Urothelium cell line (cell line): ENCODE data around the gene SLC25A39.

Experiments
- DNase-seq: peaks from one replicate; pipeline ENCODE4 v3.0.0; 2011; ENCODE audit warnings: low spot score, mixed read lengths
- FAIRE-seq: peaks from 2 replicates; lab custom pipeline; 2011; peaks lifted over from hg19 to GRCh38; lab: Jason Lieb, UNC

Gene SLC25A39

GRCh38 chr17:44314869-44315661, 9.6 kb downstream of the SLC25A39 start:
- DNase-seq (peak; percentile 80), FAIRE-seq (peak; percentile 90)

DNA sequence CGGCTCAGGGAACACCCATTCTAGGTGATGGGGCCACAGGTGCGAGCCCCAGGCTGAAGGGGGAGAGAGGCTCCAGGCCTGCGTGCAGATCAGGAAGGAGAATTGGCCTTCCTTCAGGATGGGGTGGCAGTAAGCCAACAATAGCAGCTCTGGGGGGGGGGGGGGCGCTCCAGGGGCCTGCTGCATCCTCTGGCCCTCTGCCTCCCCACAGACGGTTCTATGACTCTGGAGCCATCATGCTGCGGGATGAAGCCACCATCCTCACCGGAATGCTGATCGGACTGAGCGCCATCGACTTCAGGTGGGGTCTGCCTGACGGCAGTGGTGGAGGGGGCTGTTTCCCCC, 10.1 kb downstream of the SLC25A39 start:
- FAIRE-seq (no peak), DNase-seq (no peak)

DNA sequence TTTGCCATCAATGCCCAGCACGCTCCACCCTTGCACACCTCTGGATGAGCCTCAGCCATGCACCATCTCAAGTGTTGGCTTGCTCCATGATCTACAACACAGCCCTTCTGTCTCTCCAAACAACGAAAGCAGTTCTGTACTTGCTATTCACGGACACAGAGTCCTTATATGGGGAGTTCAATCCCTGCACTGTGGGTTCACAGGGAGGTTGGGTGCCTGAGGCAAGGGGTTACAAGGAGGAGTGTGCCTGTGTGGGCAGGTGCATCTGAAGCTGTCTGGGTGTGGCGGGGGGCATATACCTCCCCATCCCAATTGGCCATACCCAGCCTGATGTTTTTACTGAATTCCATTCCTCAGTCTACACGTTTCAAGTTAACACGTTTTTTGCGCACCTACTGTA, 10.6 kb downstream of the SLC25A39 start:
- DNase-seq = no peak

GRCh38 chr17:44312396-44313104, 12.1 kb downstream of the SLC25A39 start:
- FAIRE-seq (no peak), DNase-seq (no peak)

More for the DNA sequence above, 10.6 kb downstream of the SLC25A39 start:
- FAIRE-seq = peak; percentile 27

DNA sequence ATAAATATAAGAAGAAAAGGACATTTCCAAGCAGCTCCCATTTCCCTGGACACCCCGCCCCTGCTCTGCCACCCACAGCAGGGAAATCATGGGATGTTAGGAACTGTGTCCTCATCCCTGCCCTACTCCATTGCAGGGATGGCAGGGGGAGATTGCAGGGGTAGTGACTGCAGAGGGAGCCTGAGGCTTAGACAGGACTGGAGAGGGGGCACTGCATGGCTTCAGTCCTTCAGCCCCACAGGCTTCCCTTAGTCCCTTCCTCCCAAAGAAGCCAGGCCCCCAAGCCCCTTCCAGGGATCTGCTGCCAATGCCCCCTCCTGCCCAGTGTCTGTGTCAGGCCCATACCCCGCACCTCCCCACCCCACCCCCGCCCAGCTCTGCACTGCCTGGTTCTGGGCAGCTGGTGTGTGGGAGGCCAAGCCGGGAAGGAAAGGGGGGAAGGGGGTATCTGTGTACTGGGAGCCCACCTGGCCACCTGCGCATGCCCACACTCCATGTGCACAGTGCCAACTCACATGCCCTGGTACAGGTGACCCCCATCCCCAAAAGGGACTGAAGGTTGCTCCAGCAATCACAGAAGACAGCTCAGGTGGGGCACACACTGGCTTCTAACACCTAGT, 13.0 kb downstream of the SLC25A39 start:
- FAIRE-seq (no peak), DNase-seq (no peak)

DNA sequence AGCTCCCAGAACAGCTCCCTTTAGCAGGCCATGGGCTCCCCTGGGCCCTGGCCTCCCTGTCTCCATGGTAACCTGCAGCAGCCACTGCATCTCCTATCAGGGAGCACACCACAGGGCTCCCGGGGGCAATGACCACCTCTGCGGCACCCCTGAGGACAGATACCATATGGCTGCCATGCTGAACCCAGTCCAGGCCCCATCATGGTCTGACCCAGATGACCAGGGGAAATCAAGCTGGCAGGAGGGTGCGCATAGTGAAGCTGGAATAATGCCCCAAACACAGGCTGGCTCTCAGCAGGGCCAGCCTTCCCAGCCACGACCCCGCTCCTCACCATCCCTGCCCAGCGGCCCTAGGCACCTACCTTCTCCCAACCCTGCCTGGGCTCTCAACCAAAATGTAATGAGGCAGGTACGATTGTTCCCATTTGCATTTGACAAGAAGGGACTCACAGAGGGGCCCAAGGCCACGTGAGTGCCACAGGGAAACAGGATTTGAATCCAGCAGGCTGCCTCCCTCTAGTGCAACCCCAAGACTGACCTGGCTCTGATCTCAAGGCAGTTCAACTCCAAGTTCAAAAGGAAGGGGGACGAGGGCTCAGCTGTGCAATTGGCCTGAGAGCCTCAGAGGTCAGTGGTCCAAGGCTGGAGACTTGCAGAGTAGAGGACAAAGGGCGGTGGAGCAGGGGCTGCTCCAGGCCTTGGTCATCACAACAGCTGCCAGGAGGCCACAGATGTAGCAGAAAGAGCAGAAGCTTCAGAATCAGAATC, 13.8 kb downstream of the SLC25A39 start:
- DNase-seq = no peak
- no peak for FAIRE-seq

- FAIRE-seq (no peak), DNase-seq (no peak)
Measured at GRCh38 chr17:44310188-44310587, 14.4 kb downstream of the SLC25A39 start.

- FAIRE-seq (no peak), DNase-seq (no peak)
Measured at GRCh38 chr17:44309472-44309871, 15.2 kb downstream of the SLC25A39 start.

GRCh38 chr17:44308865-44309264, 15.8 kb downstream of the SLC25A39 start:
- DNase-seq (no peak), FAIRE-seq (no peak)

GRCh38 chr17:44308320-44308818, 16.3 kb downstream of the SLC25A39 start, which contains the start of gene RUNDC3A:
Gene RUNDC3A, plus strand, starts transcription at chr17:44308601. Its CDS starts 232 bp downstream, at chr17:44308833.
- DNase-seq (peak; percentile 98), FAIRE-seq (no peak)

DNA sequence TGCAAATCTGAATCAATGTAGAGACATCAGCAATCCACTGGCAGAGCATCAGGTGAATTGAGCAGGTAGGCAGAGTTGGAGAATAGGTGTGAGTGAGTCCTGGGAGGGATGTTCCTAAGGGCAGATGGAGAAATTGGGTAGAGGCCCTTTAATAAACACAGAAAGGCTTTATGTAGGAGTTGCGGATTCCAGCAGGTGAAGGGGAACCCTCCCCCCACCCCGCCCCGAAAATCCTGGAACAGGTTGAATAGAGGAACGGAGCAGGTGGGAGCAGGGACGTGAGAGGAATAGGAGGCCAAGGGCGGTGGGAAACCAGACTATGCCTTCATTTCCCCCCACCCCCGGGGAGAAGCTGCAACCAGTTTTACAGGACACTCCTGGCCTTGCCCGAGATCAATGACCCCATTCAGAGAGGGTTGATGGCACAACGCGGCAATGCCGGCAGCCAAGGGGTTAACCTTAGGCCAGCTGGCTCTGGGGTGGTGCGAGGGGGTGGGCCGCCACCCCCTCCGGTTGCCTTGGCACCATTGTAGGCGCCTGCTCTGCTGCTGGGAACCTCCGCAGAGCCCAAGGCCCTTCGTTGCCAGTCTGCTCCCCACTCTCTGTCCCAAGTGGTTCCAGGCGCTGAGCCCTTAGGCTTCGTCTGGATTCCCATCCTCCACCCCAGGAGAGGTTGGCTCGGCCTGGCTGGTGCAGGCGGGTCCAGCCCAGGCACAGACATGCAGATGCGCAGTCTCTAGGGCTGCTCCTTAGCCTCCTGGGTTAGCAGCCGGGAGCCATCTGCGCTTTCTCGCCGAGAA, 17.0 kb downstream of the SLC25A39 start:
- DNase-seq (peak; percentile 79), FAIRE-seq (no peak)

GRCh38 chr17:44304651-44305050, 20.0 kb downstream of the SLC25A39 start:
- no peak for FAIRE-seq
- no peak for DNase-seq

DNA sequence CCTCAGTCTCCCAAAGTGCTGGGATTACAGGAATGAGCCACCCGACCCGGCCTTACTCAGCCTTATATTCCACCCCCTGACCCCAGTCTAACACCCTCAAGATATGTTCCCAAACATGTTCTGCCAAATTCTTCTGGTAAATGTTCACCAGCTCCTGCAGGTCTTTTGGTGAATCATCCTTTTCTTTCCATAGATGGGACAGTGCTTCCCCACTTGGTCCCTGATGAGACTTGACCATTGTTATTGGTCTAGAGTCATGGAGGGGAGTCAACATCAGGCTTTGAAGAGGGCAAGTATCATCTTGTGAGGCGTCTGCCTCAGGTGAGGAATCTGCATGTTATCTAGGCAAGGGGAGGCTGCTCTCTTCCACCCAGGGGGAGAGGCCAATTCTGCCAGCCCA, 26.6 kb downstream of the SLC25A39 start:
- FAIRE-seq = no peak
- DNase-seq = no peak

GRCh38 chr17:44293509-44294226, 31.0 kb downstream of the SLC25A39 start:
- DNase-seq = no peak
- no peak for FAIRE-seq

GRCh38 chr17:44287651-44288050, 37.0 kb downstream of the SLC25A39 start:
- no peak for FAIRE-seq

DNA sequence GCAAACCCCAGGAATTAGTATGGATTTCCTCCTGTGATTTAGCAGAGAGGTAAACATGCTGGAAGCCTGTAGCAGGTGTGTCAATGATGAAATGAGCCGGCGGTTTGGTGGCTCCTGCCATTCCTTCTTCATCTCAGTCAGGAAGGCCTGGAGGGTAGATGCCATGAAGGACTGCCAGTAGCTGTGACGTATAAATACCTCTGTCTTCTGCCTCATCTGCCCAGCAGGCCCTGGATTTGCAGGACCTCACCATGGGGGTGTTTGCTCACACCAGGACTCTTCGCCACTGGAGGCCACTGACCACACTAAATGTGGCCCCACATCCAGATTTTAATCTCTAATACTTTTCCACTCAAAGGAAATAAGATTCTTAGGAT, 40.6 kb downstream of the SLC25A39 start:
- FAIRE-seq = no peak
- no peak for DNase-seq

More at GRCh38 chr17:44287651-44288050, 37.0 kb downstream of the SLC25A39 start:
- DNase-seq = no peak

DNA sequence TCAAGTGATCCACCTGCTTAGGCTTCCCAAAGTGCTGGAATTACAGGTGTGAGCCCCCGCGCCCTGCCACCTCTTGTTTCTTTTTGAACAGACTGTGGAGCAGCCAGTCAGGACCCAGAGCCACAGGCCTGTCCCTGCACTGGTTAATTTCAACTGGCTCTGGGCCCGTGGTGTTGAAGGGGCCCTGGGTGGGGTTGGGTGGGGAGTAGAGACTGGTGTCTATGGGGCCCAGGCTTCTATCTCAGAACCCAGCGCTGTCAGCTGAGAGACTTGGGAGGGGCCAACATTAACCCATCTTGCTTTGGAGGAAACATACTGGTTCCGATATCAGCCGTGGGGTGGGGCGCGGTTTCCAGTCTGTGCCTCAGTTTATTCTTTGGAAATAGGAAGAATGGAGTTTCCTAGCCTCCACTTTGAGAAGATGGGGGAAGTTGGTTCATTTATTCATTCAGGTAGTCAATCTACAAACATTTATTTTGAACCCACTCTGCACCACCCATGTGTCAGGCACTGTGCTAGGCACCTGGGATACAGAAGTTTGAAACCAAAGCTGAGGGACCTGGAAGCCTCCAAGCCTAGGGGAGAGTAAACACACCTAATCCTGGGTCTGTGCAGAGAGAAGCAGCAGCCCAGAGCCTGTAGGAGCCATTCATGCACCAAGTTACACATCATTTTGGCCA, 41.1 kb downstream of the SLC25A39 start:
- FAIRE-seq (no peak), DNase-seq (no peak)

GRCh38 chr17:44282264-44282663, 42.4 kb downstream of the SLC25A39 start:
- FAIRE-seq = no peak
- DNase-seq = no peak

DNA sequence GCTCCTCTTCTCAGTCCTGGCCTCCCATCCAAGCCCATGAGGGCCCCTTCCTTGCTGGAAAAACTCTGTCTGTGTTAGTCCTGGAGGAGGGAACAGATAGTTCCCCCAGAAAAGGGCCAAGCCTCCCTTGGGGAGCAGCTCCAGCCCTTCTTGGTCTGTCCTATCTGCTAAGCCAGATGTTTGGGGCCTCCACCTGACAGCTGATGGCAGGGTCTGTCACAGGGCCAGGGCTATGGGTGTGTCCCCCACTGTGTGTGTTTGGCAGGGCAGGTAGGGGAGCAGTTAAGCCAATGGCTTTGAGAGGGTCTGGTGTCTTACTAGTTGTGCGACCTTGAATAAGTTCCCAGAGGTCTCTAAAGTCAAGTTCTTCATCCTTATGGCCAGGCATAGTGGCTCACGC, 43.1 kb downstream of the SLC25A39 start:
- DNase-seq = no peak
- no peak for FAIRE-seq
